ENCODE results near the gene CLDN6.

CLDN6 gene

GRCh38 chr16:2985462-2985861 lies 32.5 kb downstream of the CLDN6 start:
- no peak for DNase-seq

- peak; percentile 78 for DNase-seq
Measured at GRCh38 chr16:2983706-2984136, 34.3 kb downstream of the CLDN6 start.

- DNase-seq: no peak
Measured at GRCh38 chr16:2982402-2982801, 35.6 kb downstream of the CLDN6 start.

GRCh38 chr16:2981899-2982250 lies 36.1 kb downstream of the CLDN6 start:
- no peak for DNase-seq

- no peak for DNase-seq
Measured at GRCh38 chr16:2981177-2981898, 36.6 kb downstream of the CLDN6 start.

- peak; percentile 90 for DNase-seq
Measured at GRCh38 chr16:2980227-2981176, 37.5 kb downstream of the CLDN6 start, which contains the start of gene PKMYT1. TSS of gene PKMYT1 (minus strand) at chr16:2980446. CDS start at chr16:2979657, 789 bp downstream.

GRCh38 chr16:2979669-2980226 lies 38.2 kb downstream of the CLDN6 start:
- DNase-seq: no peak

- no peak for DNase-seq
Measured at GRCh38 chr16:2977440-2977839, 40.5 kb downstream of the CLDN6 start.

- no peak for DNase-seq
Measured at GRCh38 chr16:2976673-2977072, 41.3 kb downstream of the CLDN6 start.

- DNase-seq: no peak
Measured at GRCh38 chr16:2976201-2976600, 41.8 kb downstream of the CLDN6 start.

GRCh38 chr16:2975161-2975795 lies 42.7 kb downstream of the CLDN6 start:
- DNase-seq: no peak

- no peak for DNase-seq
Measured at GRCh38 chr16:2974319-2975056, 43.5 kb downstream of the CLDN6 start.

GRCh38 chr16:2973605-2974318 lies 44.2 kb downstream of the CLDN6 start:
- no peak for DNase-seq

- no peak for DNase-seq
Measured at GRCh38 chr16:2973093-2973492, 44.9 kb downstream of the CLDN6 start.

- no peak for DNase-seq
Measured at GRCh38 chr16:2971985-2972784, 45.8 kb downstream of the CLDN6 start.

GRCh38 chr16:2971134-2971984 lies 46.6 kb downstream of the CLDN6 start:
- no peak for DNase-seq

GRCh38 chr16:2970563-2970962 lies 47.4 kb downstream of the CLDN6 start:
- no peak for DNase-seq

- peak; percentile 78 for DNase-seq
Measured at GRCh38 chr16:2969545-2970521, 48.1 kb downstream of the CLDN6 start.

Measured in T1000 (cell line).